SK-N-SH treated with all-trans-retinoic acid at 6 μM for 48 hours (cell line): Measurements from ENCODE around the gene TREH.

ENCODE experiments used
- ATAC-seq: fragments of 200-7000 bp; cut with Tn5 transposase; 3 replicates; pipeline ENCODE4 v1.9.1; 2020; ENCODE audit warnings: mild to moderate bottlenecking, moderate library complexity
- ARNTL ChIP-seq: fragments of 450-650 bp; formaldehyde crosslinking; IDR thresholded peaks from 2 replicates; pipeline ENCODE4 v1.5.0; 2020; ENCODE audit warnings: low read depth, mild to moderate bottlenecking, moderate library complexity, borderline replicate concordance
- BACH2 ChIP-seq: fragments of 250-450 bp; sonication (Bioruptor Pico); IDR thresholded peaks from 2 replicates; pipeline ENCODE4 v1.9.0; 2021; ENCODE audit warnings: mild to moderate bottlenecking, borderline replicate concordance
- CSDC2 ChIP-seq: fragments of 250-450 bp; sonication (Bioruptor Pico); IDR thresholded peaks from 2 replicates; pipeline ENCODE4 v1.5.0; 2020; ENCODE audit warnings: mild to moderate bottlenecking, moderate library complexity
- CSRNP3 ChIP-seq: fragments of 250-450 bp; sonication (Bioruptor Pico); IDR thresholded peaks from 2 replicates; pipeline ENCODE4 v1.5.1; 2021; ENCODE audit warnings: mild to moderate bottlenecking, moderate library complexity
- ESRRG ChIP-seq: fragments of 250-450 bp; sonication (Bioruptor Pico); IDR thresholded peaks from 2 replicates; pipeline ENCODE4 v1.6.1; 2021; ENCODE audit warnings: mild to moderate bottlenecking
- GLIS3 ChIP-seq: fragments of 250-450 bp; sonication (Bioruptor Pico); IDR thresholded peaks from 2 replicates; pipeline ENCODE4 v1.5.0; 2020; ENCODE audit warnings: mild to moderate bottlenecking, moderate library complexity
- ISL1 ChIP-seq: fragments of 250-450 bp; sonication (Bioruptor Pico); IDR thresholded peaks from 2 replicates; pipeline ENCODE4 v2.1.2; 2022; ENCODE audit warnings: mild to moderate bottlenecking, moderate library complexity
- OSR1 ChIP-seq: fragments of 250-450 bp; sonication (Bioruptor Pico); IDR thresholded peaks from 2 replicates; pipeline ENCODE4 v1.8.0; 2022; ENCODE audit warnings: moderate library complexity, mild to moderate bottlenecking, inconsistent platforms
- PPARA ChIP-seq: fragments of 250-450 bp; sonication (Bioruptor Pico); IDR thresholded peaks from 2 replicates; pipeline ENCODE4 v1.5.0; 2020; ENCODE audit warnings: mild to moderate bottlenecking, borderline replicate concordance
- RARB ChIP-seq: fragments of 250-450 bp; sonication (Bioruptor Pico); IDR thresholded peaks from 2 replicates; pipeline ENCODE4 v1.8.0; 2021; ENCODE audit warnings: mild to moderate bottlenecking, moderate library complexity
- SNAI2 ChIP-seq: fragments of 250-450 bp; sonication (Bioruptor Pico); IDR thresholded peaks from 2 replicates; pipeline ENCODE4 v1.5.0; 2020; ENCODE audit warnings: mild to moderate bottlenecking, moderate library complexity
- TCF4 ChIP-seq: fragments of 250-450 bp; sonication (Bioruptor Pico); IDR thresholded peaks from 2 replicates; pipeline ENCODE4 v1.8.0; 2021; ENCODE audit warnings: mild to moderate bottlenecking, moderate library complexity, borderline replicate concordance
- ZC3H10 ChIP-seq: fragments of 250-450 bp; sonication (Bioruptor Pico); IDR thresholded peaks from 2 replicates; pipeline ENCODE4 v1.5.1; 2021; ENCODE audit warnings: mild to moderate bottlenecking, moderate library complexity
- ZFP3 ChIP-seq: fragments of 250-450 bp; sonication (Bioruptor Pico); IDR thresholded peaks from 2 replicates; pipeline ENCODE4 v1.5.0; 2020; ENCODE audit warnings: mild to moderate bottlenecking, moderate library complexity
- ZFP30 ChIP-seq: fragments of 450-650 bp; formaldehyde crosslinking; IDR thresholded peaks from 2 replicates; pipeline ENCODE4 v1.5.0; 2022; ENCODE audit warnings: mild to moderate bottlenecking, moderate library complexity
- ZNF565 ChIP-seq: fragments of 450-650 bp; formaldehyde crosslinking; conservative IDR thresholded peaks from 2 replicates; pipeline ENCODE4 v1.5.0; 2020; ENCODE audit warnings: low read depth, mild to moderate bottlenecking, moderate library complexity
- ZNF70 ChIP-seq: fragments of 450-650 bp; formaldehyde crosslinking; IDR thresholded peaks from 2 replicates; pipeline ENCODE4 v1.5.0; 2020; ENCODE audit warnings: mild to moderate bottlenecking, moderate library complexity
- ZNF8 ChIP-seq: fragments of 450-650 bp; formaldehyde crosslinking; IDR thresholded peaks from 2 replicates; pipeline ENCODE4 v1.5.0; 2020; ENCODE audit warnings: mild to moderate bottlenecking, moderate library complexity
- TF ChIP-seq, protein P1 (sequence below): fragments of 250-450 bp; sonication (Bioruptor Pico); IDR thresholded peaks from 2 replicates; pipeline ENCODE4 v1.5.0; 2020; ENCODE audit warnings: mild to moderate bottlenecking, moderate library complexity
- TF ChIP-seq, protein P2 (sequence below): fragments of 250-450 bp; sonication (Bioruptor Pico); IDR thresholded peaks from 2 replicates; pipeline ENCODE4 v1.5.1; 2020; ENCODE audit warnings: low read depth, mild to moderate bottlenecking, moderate library complexity
- TF ChIP-seq, protein P3 (sequence below): fragments of 250-450 bp; sonication (Bioruptor Pico); IDR thresholded peaks from 2 replicates; pipeline ENCODE4 v1.8.0; 2021; ENCODE audit warnings: low read depth, mild to moderate bottlenecking, moderate library complexity, borderline replicate concordance
- TF ChIP-seq, protein P4 (sequence below): fragments of 250-450 bp; sonication (Bioruptor Pico); IDR thresholded peaks from 2 replicates; pipeline ENCODE4 v1.8.0; 2020; ENCODE audit warnings: mild to moderate bottlenecking, moderate library complexity, borderline replicate concordance

TREH gene

GRCh38 chr11:118649941-118650340 is 29.5 kb downstream of the TREH start (continued):
- TF ChIP-seq, protein P1, sequence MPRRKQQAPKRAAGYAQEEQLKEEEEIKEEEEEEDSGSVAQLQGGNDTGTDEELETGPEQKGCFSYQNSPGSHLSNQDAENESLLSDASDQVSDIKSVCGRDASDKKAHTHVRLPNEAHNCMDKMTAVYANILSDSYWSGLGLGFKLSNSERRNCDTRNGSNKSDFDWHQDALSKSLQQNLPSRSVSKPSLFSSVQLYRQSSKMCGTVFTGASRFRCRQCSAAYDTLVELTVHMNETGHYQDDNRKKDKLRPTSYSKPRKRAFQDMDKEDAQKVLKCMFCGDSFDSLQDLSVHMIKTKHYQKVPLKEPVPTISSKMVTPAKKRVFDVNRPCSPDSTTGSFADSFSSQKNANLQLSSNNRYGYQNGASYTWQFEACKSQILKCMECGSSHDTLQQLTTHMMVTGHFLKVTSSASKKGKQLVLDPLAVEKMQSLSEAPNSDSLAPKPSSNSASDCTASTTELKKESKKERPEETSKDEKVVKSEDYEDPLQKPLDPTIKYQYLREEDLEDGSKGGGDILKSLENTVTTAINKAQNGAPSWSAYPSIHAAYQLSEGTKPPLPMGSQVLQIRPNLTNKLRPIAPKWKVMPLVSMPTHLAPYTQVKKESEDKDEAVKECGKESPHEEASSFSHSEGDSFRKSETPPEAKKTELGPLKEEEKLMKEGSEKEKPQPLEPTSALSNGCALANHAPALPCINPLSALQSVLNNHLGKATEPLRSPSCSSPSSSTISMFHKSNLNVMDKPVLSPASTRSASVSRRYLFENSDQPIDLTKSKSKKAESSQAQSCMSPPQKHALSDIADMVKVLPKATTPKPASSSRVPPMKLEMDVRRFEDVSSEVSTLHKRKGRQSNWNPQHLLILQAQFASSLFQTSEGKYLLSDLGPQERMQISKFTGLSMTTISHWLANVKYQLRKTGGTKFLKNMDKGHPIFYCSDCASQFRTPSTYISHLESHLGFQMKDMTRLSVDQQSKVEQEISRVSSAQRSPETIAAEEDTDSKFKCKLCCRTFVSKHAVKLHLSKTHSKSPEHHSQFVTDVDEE (CRISPR knock-in tag) = no peak
- TF ChIP-seq SNAI2 (CRISPR knock-in tag) = no peak
- TF ChIP-seq PPARA (CRISPR knock-in tag) = no peak

DNA sequence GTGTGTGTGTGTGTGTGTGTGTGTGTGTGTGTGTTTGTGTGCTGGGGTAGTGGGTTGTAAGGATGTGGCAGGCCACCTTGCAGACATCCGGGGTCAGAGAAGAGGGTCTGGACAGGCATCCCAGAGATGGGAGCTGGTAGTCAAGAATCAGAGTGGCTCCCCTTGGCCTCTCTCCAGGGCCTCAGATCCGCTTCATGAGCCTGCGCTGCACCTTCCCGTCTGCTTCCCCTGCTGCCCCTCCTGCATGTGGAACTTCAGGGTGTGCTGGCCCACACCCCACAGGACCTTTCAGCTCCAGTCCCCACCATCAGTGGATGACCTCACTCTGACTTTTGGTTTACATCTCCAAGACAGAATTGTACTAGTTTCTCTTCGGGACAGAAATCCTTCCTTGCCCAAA is 31.2 kb downstream of the TREH start:
- TF ChIP-seq ARNTL (CRISPR knock-in tag) = no peak
- no peak for TF ChIP-seq ZFP3 (CRISPR knock-in tag)
- no peak for TF ChIP-seq ZNF70 (CRISPR knock-in tag)
- TF ChIP-seq ZC3H10 (CRISPR knock-in tag) = no peak
- TF ChIP-seq ZFP30 (CRISPR knock-in tag) = no peak
- no peak for TF ChIP-seq ESRRG (CRISPR knock-in tag)
- TF ChIP-seq RARB = no peak
- no peak for TF ChIP-seq TCF4 (CRISPR knock-in tag)
- TF ChIP-seq, protein P1 (CRISPR knock-in tag) = no peak
- TF ChIP-seq ZNF8 (CRISPR knock-in tag) = no peak
- no peak for TF ChIP-seq OSR1
- TF ChIP-seq CSRNP3 (CRISPR knock-in tag) = no peak
- no peak for TF ChIP-seq PPARA (CRISPR knock-in tag)
- TF ChIP-seq ISL1 (CRISPR knock-in tag) = no peak
- TF ChIP-seq BACH2 = no peak
- TF ChIP-seq, protein P2, sequence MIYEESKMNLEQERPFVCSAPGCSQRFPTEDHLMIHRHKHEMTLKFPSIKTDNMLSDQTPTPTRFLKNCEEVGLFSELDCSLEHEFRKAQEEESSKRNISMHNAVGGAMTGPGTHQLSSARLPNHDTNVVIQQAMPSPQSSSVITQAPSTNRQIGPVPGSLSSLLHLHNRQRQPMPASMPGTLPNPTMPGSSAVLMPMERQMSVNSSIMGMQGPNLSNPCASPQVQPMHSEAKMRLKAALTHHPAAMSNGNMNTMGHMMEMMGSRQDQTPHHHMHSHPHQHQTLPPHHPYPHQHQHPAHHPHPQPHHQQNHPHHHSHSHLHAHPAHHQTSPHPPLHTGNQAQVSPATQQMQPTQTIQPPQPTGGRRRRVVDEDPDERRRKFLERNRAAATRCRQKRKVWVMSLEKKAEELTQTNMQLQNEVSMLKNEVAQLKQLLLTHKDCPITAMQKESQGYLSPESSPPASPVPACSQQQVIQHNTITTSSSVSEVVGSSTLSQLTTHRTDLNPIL (CRISPR knock-in tag) = no peak
- TF ChIP-seq CSDC2 = no peak
- ATAC-seq = no peak

- ATAC-seq = peak; percentile 38
- TF ChIP-seq SNAI2 (CRISPR knock-in tag) (no peak), RARB (no peak), ZFP30 (CRISPR knock-in tag) (no peak), ZNF565 (no peak), ARNTL (CRISPR knock-in tag) (no peak), PPARA (CRISPR knock-in tag) (no peak), ZNF8 (CRISPR knock-in tag) (no peak), ESRRG (CRISPR knock-in tag) (no peak), GLIS3 (no peak), CSRNP3 (CRISPR knock-in tag) (no peak), CSDC2 (no peak), ISL1 (CRISPR knock-in tag) (no peak)
- TF ChIP-seq, protein P3, sequence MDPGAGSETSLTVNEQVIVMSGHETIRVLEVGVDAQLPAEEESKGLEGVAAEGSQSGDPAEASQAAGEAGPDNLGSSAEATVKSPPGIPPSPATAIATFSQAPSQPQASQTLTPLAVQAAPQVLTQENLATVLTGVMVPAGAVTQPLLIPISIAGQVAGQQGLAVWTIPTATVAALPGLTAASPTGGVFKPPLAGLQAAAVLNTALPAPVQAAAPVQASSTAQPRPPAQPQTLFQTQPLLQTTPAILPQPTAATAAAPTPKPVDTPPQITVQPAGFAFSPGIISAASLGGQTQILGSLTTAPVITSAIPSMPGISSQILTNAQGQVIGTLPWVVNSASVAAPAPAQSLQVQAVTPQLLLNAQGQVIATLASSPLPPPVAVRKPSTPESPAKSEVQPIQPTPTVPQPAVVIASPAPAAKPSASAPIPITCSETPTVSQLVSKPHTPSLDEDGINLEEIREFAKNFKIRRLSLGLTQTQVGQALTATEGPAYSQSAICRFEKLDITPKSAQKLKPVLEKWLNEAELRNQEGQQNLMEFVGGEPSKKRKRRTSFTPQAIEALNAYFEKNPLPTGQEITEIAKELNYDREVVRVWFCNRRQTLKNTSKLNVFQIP = no peak
- TF ChIP-seq, protein P4, sequence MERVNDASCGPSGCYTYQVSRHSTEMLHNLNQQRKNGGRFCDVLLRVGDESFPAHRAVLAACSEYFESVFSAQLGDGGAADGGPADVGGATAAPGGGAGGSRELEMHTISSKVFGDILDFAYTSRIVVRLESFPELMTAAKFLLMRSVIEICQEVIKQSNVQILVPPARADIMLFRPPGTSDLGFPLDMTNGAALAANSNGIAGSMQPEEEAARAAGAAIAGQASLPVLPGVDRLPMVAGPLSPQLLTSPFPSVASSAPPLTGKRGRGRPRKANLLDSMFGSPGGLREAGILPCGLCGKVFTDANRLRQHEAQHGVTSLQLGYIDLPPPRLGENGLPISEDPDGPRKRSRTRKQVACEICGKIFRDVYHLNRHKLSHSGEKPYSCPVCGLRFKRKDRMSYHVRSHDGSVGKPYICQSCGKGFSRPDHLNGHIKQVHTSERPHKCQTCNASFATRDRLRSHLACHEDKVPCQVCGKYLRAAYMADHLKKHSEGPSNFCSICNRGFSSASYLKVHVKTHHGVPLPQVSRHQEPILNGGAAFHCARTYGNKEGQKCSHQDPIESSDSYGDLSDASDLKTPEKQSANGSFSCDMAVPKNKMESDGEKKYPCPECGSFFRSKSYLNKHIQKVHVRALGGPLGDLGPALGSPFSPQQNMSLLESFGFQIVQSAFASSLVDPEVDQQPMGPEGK (CRISPR knock-in tag) = no peak
Measured at GRCh38 chr11:118646393-118646792, 33.1 kb downstream of the TREH start.
